B cell (primary cell): ENCODE results near the gene PHOSPHO2.

Experiments used
- EZH2 ChIP-seq: IDR thresholded peaks from 2 replicates; pipeline ENCODE4 v1.6.1; 2012; ENCODE audit warnings: borderline replicate concordance, low read depth, mild to moderate bottlenecking, moderate library complexity, low read length; ENCODE audit not compliant: insufficient read depth, poor library complexity, severe bottlenecking
- TF ChIP-seq, protein P1 (sequence below): fragments of 200-600 bp; IDR thresholded peaks from one replicate; pipeline ENCODE4 v1.8.0; 2022; ENCODE audit warnings: antibody characterized with exemption, mild to moderate bottlenecking

GRCh38 chr2:169690958-169691357, 3.3 kb upstream of the PHOSPHO2 start:
- TF ChIP-seq, protein P1, sequence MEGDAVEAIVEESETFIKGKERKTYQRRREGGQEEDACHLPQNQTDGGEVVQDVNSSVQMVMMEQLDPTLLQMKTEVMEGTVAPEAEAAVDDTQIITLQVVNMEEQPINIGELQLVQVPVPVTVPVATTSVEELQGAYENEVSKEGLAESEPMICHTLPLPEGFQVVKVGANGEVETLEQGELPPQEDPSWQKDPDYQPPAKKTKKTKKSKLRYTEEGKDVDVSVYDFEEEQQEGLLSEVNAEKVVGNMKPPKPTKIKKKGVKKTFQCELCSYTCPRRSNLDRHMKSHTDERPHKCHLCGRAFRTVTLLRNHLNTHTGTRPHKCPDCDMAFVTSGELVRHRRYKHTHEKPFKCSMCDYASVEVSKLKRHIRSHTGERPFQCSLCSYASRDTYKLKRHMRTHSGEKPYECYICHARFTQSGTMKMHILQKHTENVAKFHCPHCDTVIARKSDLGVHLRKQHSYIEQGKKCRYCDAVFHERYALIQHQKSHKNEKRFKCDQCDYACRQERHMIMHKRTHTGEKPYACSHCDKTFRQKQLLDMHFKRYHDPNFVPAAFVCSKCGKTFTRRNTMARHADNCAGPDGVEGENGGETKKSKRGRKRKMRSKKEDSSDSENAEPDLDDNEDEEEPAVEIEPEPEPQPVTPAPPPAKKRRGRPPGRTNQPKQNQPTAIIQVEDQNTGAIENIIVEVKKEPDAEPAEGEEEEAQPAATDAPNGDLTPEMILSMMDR, result no peak
- no peak for TF ChIP-seq EZH2
